ENCODE data around the gene MUC5B. TPM values are rescaled to one million over a fixed set of nuclear protein-coding genes. Genes with fewer than 3 reads are reported as not detected.

MUC5B gene
- total and polyA plus RNA-seq, 2 of the 13 experiments (the other 11 are each of a cell fraction or from before 2014, with no cell fraction given): 0.01 TPM; not detected in 1

DNA sequence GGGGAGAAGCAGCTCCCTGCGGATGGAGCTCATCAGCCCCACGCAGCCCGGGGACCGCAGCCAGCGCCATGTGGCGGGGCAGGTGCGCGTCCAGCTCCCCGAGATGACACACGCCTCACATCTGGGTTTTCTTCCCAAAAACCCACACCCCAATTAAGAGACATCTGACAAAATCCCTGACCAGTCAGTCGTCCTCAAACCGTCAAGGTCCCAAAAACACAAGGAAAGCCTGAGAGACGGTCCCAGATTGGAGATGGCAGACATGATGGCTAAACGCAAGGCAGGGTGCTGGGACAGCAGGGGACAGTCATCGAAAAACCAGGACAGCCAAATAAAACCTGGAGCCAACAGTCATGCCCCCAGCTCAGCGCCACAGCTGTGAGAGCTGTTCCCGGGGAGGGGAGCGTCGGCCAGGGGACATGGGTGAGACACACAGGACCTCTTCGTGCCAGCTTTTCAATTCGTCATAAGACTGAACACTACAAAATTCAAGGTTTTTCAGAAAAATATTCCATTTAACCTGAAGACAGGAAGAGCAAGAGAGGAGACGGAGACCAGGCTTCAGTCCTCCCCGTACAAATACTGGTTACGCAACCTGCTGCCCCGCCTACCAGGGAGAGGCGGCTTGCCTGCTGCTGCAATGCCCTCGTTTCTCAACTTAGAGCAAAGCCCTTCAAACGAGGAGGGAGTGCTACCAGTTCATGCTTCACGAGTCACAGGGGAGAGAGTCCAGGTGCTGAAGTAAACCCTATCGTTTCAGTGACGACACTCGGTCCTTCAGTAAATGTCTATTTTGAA is 76.0 kb downstream of the MUC5B start (continued):
- TF ChIP-seq ZNF629 (CRISPR knock-in tag; conservative IDR thresholded peaks at IDR 0.05): 0 out of 2 replicates have a peak, but pooled peaks have one; percentile 18
- TF ChIP-seq ZNF879 (CRISPR knock-in tag; IDR thresholded peaks at IDR 0.05): no peak
- TF ChIP-seq RBM39 (IDR thresholded peaks at IDR 0.05; ENCODE audit: low read depth, low read length, poor library complexity, severe bottlenecking): no peak
- TF ChIP-seq ISX (CRISPR knock-in tag; conservative IDR thresholded peaks at IDR 0.05): no peak
- no peak for TF ChIP-seq BRCA1 (CRISPR knock-in tag; IDR thresholded peaks at IDR 0.05)
- TF ChIP-seq, protein P1, sequence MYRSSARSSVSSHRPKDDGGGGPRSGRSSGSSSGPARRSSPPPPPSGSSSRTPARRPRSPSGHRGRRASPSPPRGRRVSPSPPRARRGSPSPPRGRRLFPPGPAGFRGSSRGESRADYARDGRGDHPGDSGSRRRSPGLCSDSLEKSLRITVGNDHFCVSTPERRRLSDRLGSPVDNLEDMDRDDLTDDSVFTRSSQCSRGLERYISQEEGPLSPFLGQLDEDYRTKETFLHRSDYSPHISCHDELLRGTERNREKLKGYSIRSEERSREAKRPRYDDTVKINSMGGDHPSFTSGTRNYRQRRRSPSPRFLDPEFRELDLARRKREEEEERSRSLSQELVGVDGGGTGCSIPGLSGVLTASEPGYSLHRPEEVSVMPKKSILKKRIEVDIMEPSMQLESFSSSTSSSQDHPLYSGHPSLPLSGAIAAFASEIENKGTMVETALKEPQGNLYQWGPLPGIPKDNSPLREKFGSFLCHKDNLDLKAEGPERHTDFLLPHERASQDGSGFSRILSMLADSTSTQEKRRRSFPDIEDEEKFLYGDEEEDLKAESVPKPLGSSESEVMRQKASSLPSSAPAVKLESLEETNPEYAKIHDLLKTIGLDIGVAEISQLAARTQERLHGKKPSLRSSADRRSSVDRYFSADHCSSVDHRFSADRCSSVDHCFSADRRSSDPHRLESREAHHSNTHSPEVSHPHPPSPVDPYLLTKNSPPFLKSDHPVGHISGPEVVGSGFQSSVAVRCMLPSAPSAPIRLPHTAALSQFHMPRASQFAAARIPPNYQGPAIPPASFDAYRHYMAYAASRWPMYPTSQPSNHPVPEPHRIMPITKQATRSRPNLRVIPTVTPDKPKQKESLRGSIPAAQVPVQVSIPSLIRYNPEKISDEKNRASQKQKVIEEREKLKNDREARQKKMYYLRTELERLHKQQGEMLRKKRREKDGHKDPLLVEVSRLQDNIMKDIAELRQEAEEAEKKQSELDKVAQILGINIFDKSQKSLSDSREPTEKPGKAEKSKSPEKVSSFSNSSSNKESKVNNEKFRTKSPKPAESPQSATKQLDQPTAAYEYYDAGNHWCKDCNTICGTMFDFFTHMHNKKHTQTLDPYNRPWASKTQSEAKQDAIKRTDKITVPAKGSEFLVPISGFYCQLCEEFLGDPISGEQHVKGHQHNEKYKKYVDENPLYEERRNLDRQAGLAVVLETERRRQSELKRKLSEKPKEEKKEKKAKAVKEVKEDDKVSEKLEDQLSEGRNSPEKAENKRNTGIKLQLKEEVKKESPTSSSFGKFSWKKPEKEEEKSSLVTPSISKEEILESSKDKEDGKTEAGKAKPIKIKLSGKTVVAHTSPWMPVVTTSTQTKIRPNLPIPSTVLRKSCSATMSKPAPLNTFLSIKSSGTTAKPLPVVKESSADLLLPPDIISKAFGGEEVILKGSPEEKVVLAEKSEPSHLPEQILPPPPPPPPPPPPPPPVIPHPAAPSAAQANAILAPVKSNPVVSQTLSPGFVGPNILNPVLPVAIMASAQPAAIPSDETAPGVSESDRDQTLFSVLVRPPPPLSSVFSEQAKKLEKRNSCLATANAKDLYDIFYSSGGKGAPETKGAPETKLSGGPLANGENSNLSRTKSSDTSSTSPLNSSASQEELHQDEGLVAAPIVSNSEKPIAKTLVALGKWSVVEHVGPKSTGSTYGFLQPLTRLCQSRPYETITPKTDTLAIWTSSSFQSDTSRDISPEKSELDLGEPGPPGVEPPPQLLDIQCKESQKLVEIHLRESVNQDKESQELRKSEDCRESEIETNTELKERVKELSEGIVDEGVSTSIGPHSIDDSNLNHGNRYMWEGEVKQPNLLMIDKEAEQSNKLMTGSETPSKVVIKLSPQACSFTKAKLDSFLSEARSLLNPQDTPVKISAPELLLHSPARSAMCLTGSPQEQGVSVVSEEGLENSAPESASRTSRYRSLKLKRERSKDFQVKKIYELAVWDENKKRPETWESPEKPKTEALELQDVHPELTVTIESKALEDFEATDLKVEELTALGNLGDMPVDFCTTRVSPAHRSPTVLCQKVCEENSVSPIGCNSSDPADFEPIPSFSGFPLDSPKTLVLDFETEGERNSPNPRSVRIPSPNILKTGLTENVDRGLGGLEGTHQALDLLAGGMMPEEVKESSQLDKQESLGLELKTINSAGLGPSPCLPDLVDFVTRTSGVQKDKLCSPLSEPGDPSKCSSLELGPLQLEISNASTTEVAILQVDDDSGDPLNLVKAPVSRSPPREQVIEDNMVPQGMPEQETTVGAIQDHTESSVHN (CRISPR knock-in tag; IDR thresholded peaks at IDR 0.05): peak; percentile 45; the same call in 1 of the 2 replicates
- TF ChIP-seq RFX5 (IDR thresholded peaks at IDR 0.05; ENCODE audit: low read depth, low read length): no peak
- peak; percentile 85 for TF ChIP-seq ZNF12 (CRISPR knock-in tag; IDR thresholded peaks at IDR 0.05)
- no peak for TF ChIP-seq NR2F6 (IDR thresholded peaks at IDR 0.05)
- peak; percentile 70; the same call in 1 of the 2 replicates for TF ChIP-seq NR2F6 (CRISPR knock-in tag; IDR thresholded peaks at IDR 0.05)
- peak; percentile 77; the same call in 1 of the 2 replicates for TF ChIP-seq ZSCAN9 (CRISPR knock-in tag; IDR thresholded peaks at IDR 0.05; ENCODE audit: borderline replicate concordance)
- TF ChIP-seq FOXK2 (IDR thresholded peaks at IDR 0.05): no peak
- no peak for TF ChIP-seq ZNF766 (CRISPR knock-in tag; IDR thresholded peaks at IDR 0.05; ENCODE audit: borderline replicate concordance)
- TF ChIP-seq ZNF547 (CRISPR knock-in tag; IDR thresholded peaks at IDR 0.05): no peak
- no peak for TF ChIP-seq ZNF251 (CRISPR knock-in tag; IDR thresholded peaks at IDR 0.05)
- no peak for TF ChIP-seq RELA (CRISPR knock-in tag; IDR thresholded peaks at IDR 0.05)
- TF ChIP-seq KLF16 (CRISPR knock-in tag; IDR thresholded peaks at IDR 0.05): peak in 1 of 2 experiments; percentile 89; a peak in 2 of 4 replicates
- TF ChIP-seq ZNF136 (CRISPR knock-in tag; IDR thresholded peaks at IDR 0.05; ENCODE audit: low read depth): no peak

Measured in HepG2 (cell line).